NCI-H345 (cell line): ENCODE measurements around the gene LTBP1.

Experiments used
- DNase-seq: peaks from one replicate; lab custom pipeline; 2025; lab: John Stamatoyannopoulos, UW

Gene LTBP1

DNA sequence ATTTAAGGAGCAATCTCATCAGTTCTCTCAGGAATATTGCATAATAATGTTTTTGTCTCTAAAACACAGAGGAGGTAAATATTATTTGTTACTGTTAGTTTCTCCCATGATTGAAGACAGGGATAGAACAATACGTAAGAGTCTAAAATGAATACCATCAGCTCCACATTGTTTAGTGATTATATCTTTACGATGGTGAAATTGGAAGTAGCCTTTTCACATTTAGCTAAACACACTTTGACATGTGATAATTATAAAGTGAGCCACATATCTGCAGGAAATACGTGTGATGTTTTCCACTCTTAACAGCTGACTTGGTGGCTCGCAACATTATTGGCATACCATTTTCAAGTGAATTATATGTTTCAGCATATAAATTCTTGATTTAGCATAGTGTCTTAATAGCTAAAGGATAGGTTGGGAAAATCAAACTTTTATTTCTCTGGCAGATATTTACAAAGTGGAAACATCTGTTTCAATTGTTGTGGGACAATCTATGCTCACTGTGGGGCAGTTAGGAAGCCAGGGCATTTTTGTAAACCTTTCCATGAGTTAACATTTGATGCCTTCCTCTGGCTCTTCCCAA, 321.6 kb downstream of the LTBP1 start:
- DNase-seq = no peak

DNA sequence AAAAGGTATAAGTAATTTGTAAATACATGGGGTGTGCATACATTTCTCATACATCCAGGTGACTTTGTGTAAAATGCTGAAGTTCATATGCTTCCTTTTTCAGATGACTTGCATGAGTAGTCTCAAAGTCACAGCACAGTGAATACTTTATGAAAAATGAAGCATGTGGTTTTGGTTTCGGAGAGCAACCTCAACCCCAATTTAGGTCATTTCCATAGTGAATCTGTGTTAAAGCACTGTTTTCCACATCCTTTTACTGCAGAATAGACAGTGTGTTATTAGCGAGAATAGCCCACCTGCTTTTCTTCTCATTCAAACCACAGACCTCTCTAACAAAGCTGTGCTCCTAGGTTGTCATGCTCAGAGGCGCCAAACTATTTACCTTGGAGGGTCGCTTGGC, 325.2 kb downstream of the LTBP1 start:
- DNase-seq = no peak

DNA sequence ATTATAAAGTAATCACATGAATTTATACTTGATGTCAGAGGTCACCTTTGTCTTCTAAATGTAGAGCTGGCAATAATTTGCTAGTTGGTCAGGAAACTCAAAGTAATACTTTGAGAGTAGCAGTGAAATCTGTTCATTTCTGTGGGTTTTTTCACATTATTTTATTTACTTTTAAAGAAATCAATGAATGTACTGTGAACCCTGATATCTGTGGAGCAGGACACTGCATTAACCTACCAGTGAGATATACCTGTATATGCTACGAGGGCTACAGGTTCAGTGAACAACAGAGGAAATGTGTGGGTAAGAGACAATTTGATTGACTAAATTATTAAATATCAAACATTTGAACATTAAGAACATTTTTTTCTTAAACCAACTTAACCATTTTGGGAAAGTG, 326.7 kb downstream of the LTBP1 start:
- DNase-seq = no peak

DNA sequence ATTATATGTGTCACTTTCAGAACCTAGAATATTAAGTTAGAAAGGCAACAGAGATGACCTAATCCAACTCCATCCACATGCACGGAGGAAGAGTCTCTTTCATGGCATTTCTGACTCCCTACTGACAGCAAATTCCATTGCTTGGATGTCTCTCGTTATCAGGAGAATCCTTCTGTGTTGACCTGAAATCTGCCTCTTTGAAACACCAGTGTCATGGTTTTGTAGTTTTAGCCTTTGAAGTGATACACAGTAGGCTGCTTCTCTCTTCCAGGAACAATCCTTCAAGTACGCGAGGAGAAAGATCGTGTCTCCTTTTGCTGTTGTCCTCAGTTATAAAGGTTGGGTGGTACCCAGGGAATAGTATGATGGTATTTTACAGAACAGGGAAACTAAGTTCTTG, 327.8 kb downstream of the LTBP1 start:
- DNase-seq = no peak

DNA sequence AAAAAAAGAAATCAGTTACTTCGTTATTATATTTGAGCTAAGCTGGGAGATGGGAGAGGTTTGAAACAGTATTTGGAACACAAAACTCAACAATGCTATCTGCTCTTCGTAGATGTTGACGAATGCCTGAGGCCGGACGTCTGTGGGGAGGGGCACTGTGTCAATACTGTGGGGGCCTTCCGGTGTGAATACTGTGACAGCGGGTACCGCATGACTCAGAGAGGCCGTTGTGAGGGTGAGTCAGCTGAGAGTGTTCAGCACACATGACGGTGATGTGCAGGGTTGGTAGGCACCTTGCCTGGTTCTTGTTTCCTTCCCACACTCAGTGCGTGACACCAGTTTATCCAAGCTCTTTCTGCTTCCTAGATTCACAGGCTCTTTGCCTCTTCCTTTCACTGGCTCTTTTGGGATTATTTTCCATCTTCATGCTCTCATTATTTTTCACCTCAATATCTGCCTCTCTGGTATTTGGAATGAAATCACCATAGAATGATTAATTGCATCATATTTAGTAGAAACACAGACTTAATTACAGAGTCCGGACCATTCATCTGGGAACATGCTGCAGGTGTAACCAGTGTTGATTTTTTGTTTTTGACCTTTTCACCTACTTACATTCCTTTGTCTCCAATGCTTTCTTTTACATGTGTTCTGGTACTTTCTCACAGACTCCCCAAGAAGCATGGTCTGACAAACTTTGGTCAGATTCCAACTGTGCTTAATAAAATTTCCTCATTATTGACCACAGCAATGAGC, 329.1 kb downstream of the LTBP1 start:
- no peak for DNase-seq

DNA sequence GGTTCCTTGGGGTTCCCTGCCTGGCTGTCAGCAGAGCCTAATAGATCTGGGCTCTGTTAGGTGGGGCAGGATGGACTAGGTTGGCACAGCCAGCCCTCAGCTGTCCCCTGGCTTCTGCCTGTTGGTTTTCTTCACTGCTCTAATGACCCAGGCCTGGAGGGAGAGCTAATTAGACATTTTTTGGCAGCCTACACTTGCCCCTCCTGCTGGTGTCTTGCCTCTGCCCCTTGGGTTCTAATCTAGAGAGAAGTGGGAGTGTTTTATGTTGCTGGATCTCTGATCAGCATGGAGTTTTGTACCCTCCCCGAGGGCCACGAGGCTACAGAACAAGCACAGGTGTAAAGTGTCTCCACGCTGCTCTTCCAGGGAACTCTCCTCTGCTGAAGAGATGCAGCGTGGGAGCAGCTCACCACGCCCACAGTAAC, 330.3 kb downstream of the LTBP1 start:
- no peak for DNase-seq

DNA sequence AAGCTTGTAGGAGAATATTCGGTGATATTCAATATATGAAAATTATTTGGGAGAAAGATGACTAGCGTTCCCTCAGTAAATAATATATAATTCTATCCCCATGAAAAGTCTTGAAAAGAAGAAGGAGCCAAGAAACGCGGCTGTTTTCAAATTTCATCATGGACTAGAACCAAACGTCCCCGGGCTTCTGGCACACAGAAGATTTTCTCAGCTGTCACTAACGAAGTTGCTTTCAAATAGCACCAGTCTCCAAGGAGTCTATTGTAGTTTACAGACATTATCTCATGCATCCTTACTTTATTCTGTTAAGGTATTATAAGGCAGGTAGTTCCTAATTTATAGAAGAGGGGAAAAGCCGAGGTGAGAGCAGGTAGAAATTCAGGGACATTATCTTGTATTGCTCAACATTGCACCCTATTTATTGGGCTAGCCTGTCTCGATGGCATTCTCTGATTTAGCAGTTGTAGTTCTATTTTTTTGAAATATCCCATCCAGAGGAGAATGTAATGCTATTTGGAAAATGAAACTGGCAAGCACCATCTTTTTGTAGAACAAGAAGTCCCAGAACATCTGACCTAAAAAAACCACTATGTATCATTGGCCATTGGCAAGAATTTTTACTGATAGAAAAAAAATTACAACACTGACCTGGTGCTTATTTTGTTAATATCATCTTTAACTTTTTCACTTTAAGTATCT, 331.6 kb downstream of the LTBP1 start:
- no peak for DNase-seq

DNA sequence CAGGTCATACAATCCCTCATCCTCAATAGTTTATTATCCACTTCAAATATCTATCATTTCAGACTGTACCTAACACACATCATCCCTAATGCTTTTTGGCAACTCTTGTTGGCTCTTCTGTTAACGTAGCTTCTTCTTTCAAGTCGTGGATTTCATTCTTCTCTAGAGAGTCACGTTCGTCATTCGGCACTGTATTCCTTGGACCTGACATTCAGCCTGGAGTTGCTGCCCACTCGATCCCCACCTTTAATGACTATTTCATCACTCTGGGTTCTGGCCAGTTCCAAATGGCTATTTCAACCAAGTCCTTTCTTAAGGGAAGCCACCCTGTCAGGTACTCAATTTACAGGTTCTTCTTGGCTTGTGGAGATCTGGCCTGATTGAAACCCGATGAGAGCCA, 337.5 kb downstream of the LTBP1 start:
- no peak for DNase-seq

DNA sequence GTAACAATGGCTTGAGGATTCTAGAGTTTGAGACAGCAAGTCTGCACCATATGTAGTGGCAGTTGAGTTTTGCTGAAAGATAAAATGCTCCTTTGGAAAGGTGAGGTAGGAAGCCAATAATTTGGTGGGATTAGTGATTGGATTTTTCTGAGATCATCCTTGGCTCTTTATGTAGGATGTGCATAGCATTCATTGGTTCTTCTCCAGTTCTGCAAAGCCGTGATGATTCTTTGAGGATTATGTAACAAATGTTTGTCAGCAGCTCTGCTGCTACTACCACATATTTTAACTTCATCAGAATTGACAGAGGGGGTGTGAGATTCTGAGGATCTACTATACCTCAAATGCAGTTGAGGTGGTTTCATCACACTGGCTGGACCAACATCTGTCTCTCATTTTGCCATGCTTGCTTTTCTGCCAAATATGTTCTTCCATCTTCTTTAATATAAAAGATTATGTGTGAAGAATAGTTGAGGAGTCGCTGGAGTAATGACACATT, 340.8 kb downstream of the LTBP1 start:
- DNase-seq = no peak

DNA sequence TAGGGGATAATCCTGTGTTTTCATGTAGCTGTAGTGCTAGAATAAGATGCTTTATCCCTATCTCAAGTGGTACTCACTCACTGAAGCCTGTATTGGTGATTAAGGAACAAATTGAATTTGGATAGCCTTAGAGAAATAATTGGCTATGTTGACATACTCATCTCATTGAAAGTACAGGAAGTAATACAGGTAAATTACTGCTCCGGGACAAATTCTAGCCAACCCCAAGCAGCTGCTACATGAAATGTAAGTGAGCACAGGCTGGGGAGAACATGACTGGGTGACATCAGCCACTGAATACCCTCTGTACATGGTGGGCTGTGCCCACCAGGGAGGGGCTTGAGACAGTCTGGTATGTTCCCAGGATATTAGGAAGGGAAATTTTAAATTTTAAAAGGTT, 341.3 kb downstream of the LTBP1 start:
- DNase-seq = no peak

DNA sequence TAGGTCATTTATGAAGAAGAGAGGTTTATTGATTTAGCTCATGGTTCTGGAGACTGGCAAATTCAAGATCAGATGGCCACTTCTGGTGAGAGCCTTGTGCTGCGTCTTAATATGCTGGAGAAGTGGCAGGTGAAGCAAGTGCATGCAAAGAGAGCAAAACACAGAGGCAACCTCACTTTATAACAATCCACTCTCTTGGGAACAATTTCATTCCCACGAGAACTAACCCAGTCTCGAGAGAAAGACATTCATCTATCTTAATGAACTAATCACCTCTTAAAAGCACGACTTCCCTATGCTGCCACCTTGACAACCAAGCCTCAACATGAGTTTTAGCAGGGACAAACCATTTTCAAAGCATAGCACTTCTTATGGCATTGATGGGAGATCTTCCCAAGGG, 343.2 kb downstream of the LTBP1 start:
- DNase-seq = no peak

DNA sequence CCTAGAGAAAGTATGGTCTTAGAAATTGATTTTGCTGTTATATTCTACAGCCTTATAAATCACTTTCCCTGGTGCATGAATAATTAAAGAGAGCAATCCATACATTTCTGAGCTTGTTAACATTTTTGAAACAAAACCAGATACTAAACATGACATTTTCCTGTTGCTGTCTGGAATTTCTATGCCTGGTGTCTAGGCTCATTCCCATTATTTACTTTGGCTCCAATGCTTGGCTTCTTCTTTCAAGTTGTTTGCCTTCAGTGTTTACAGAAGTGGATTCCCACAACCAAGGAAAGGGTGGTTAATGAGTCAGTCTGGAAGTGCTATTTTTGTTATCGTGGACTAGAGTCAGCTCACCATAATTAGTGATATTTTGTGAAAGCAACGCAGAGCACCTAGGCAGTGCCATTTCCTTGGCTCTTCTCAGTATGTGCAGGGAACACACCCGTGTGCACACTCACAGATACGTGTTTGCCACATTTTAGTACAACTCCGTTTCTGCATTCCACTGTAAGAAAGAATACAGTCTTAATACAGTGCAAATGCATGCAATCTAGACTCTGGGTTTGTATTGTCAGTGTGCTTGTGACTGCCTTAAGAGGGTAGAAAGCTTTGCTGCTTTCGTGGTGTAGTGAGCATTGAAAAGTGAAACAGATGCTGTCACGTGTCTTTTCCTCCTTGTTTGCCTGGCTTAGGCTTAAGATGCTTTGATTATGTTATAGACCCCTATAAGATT, 344.7 kb downstream of the LTBP1 start:
- DNase-seq = peak; percentile 39

DNA sequence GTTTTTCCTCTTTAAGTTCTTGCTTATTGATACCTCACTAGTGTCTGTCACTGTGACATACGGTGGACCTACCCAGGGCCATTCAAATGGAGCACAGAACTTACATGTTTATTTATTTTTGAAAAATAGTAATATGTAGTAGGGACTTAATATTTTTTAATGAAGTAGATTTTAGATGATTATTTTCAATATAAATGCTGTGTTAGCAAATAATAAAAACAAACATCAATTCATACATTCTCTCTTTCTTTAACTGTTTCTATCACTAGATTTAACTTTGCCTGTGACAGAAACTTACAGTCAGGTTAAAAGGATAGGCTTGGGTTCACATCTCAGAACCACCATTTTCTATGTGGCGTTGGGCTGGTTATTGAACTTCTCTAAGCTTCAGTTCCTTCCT, 345.3 kb downstream of the LTBP1 start:
- DNase-seq = no peak

DNA sequence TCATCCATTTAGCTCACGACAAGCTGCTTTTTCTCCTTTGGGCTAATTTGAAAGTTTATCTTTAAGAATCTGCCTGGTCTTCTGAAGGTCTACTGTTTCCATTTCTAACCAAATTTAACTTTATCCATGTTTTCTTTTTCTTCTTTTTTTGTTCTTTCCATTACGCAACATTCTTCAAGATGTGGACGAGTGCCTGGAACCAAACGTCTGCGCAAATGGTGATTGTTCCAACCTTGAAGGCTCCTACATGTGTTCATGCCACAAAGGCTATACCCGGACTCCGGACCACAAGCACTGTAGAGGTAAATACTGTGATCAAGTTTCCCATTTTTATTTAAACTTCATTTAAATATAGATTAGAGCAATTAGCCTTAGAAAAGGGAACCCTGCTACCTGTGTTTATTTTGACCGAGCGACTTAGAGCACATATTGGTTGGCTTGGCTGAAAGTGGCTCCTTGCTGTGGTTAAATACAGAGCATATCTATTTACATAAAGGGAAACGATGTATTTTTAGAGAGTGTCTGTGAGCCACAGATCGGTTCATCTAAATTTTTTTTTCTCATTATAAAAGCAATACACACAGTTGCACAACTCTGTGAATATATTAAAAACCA, 346.3 kb downstream of the LTBP1 start:
- peak; percentile 46 for DNase-seq

DNA sequence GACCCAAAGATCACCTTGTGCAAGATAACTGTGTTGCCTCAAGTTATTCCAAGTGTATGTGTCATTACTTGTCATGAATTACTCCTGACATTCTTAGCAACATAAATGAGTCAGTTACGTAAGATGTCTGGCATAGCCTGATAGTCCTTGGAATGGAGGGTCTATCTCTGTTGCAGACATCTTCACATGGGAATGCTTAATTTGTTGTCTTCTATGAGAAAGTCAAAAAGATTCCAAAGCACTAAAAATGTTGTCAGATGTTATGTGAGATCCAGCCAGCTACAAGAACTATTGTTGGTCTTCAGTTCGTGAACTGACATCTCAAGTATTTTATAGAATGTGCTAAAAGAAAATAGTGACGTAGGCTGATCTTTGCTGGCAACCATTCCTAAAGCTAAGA, 351.5 kb downstream of the LTBP1 start:
- no peak for DNase-seq

DNA sequence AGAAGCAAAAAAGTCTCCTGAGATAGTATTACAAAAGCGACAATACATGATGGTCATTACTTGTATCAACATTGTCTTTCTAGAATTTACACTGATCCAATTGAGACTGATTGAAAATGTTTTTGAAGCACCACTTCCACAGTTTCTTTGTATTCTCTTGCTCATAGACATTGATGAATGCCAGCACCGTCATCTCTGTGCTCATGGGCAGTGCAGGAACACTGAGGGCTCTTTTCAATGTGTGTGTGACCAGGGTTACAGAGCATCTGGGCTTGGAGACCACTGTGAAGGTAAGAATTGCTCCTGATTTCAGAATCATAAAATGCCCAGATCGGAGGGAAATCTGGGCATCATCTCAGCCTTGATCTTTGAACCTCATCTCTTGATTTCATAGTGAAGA, 354.6 kb downstream of the LTBP1 start:
- no peak for DNase-seq

DNA sequence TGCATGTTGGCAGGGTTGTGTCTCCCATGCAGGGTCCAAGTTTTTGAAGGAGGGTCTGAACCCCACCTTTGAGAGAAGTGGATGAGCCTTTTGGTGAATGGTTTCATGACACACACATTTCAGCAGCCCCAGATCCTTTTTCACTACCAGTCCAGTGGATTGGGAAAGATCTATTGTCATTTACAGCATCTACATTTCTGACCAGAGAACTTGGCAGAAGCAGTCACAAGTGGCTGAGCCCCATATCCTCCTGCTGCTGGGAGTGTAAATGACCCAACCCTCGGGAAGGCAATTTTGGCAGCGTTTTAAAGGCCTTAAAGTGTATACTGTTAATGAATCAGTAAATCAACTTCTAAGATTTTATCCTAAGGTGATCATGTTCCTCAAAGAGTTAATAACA, 355.6 kb downstream of the LTBP1 start:
- DNase-seq = no peak

DNA sequence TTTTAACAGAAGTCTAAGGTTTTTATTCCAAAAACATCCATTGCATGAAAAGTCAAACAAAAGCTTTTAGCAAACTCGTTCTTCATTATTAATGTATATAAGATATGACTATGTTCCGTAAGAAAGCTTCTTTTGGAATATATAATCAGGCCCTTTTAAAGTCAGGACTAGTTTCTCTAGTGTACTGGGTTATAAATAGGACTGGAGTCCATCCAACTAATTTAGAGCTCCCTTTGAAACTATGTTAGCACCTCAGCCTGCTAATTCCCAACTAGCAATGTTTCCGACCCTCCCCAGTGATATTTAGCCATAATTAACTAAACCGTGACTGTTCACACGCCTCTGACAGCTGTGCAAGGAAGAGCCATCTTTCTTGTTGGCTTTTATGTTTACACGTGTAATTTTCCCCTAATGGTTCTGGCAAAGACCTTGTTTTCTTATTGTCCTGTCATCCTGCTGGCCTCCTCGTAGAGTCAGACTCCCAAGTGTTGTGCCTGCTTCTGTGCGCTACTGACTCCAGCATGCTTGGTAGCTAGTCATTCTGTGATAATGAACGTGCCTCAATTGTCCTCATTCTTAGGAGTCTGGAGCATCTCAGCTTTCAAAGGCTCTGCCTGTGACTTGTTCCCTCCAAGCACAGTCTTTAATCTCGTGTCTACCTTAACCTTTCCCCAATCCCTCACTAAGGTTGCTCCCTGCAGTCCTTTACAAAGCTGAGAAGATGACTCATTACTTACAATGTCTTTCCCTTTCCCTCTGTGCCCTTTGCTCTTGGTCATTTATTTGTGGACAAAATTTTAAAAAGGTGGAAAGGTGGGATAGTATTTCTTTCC, 357.5 kb downstream of the LTBP1 start:
- no peak for DNase-seq

DNA sequence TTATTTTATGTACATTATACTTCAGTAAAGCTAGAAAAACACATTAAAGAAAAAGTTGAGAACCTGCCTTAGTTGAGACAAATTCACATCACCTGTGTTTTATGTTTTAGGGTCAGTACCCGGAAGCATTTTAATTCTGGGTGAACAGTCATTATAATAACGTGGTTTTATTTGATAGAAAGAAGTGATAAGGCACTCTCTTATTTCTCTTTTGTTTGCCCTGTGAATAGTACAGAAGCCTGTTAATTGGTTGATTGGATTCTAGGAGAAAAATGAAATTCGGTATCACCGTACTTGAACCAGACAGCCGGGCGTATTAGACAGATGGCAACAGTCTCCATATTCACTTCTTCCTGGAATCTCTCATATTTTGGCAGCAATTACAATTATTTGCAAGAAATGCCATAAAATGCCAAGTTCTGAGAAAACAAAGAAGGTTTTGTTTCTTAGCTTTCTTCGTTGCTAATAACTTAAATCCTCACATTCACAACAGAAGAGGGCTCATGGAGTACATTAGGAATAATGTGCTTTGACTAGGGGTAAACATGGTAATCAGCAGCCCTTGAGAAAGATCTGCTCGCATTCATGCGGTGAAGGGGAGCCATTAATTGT, 361.0 kb downstream of the LTBP1 start:
- no peak for DNase-seq

DNA sequence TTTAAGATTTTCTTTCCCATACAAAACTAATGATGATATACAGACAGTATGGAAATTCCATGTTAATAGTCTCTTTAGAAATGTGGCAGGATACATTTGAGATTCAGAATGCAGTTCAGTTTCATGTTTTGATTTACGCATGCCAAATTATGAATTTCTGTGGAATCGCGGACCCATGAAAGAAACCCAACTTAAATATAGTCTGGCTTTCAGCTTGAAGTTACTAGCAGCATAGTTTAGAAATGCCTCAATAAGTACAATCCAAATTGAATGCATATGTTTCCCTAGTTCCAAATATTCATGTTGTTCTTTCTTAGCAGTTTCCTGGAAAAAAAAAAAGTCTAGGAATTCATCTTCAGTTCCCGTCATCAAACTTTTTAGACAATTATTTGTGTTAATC, 365.6 kb downstream of the LTBP1 start:
- no peak for DNase-seq

DNA sequence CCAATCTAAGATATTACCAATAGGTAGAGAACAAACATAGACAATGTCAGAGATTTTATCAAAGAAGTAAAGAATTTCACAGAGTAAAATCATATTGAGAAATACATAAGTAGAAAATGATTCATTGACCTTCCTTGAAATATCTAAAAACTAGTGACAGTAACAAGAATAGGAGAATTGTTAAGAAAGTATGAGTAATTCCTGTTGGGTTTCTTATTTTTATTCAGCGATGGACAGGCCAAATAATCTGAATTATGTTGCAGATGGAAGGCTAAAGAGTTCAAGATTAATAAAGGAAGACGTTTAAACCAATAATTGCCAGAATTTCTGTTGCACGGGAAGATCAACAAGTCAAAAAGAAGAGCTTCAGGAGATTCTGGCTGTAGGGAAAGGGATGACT, 366.3 kb downstream of the LTBP1 start:
- DNase-seq = no peak
